KOPT-K1 (cell line): ENCODE results near the gene PIK3R1.

Source experiments
- H3K27ac ChIP-seq: fragments of 200-600 bp; sonication (generic); 2 replicates; pipeline ENCODE4 v1.5.1; 2016; ENCODE audit warnings: antibody characterized with exemption, mild to moderate bottlenecking, low read depth, low read length; ENCODE audit not compliant: poor library complexity, severe bottlenecking
- H3K36me3 ChIP-seq: fragments of 200-600 bp; sonication (generic); 2 replicates; pipeline ENCODE4 v1.5.1; 2017; ENCODE audit warnings: antibody characterized with exemption, mild to moderate bottlenecking, low read length, moderate library complexity; ENCODE audit not compliant: insufficient read depth
- H3K9me3 ChIP-seq: fragments of 200-600 bp; sonication (generic); 2 replicates; pipeline ENCODE4 v1.5.1; 2017; ENCODE audit warnings: antibody characterized with exemption, low read length, mild to moderate bottlenecking; ENCODE audit not compliant: insufficient read depth, poor library complexity, severe bottlenecking

The PIK3R1 gene

DNA sequence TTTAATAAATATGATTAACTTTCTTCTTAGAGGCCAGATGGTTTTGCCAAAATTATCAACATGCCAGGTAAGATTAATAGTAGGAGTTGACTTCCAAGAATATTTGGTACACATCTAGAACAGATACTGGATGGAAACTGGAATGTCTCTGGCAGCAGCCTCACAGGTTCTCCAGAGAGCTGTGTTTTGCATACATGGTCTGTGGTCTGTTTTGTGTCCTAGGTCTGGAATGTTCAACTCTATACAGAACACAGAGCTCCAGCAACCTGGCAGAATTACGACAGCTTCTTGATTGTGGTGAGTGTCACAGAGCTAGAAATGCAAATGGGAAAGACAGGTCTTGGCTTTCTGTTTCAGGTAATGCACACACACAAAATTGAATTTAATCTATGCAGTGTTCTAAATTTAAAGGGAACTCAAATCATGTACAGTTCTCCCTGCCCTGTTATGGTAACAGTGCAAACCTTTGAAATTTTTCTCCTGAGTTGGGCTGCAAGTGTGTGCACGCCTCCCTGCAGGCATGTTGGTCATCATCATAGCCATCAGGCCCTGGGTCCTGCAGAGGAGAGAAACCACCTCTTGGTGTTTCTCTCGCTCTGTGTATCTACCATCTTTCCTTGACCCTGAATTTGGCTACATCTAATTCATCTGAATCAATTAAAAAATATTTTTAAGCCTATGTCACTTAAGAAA lies 58.3 kb downstream of the PIK3R1 start:
- no peaks in the 10 kb centered on the region for H3K9me3 ChIP-seq
- H3K36me3 ChIP-seq, result peaks cover 46% of the 10 kb centered on the region
- no peak overlapping the region for H3K27ac ChIP-seq

- peak overlapping the region; percentile 34 for H3K27ac ChIP-seq
- H3K9me3 ChIP-seq, result no peaks in the 10 kb centered on the region
- peaks cover 48% of the 10 kb centered on the region for H3K36me3 ChIP-seq
These were observed 59.5 kb downstream of the PIK3R1 start for GRCh38 chr5:68274847-68275651.

DNA sequence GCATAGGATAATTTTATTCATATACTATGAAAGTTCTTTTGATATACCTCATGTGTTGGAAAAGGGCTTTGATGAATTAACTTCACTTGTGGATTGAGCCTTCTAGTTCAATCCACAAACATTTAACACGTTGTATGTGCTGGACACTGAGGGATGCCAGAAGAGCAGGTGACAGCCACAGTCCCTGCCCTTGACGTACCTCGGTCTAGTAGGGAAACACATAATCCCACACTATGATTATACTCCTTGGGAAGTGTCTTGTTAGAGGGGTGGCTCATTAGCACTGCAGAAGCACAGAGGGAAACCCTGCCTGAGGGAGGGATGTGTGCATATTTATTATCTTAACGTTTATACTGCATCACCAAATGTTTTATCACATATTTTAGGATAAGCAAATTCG lies 61.2 kb downstream of the PIK3R1 start:
- Histone ChIP-seq H3K9me3 (no peaks in the 10 kb centered on the region), H3K36me3 (peaks cover 57% of the 10 kb centered on the region), H3K27ac (no peak overlapping the region)

DNA sequence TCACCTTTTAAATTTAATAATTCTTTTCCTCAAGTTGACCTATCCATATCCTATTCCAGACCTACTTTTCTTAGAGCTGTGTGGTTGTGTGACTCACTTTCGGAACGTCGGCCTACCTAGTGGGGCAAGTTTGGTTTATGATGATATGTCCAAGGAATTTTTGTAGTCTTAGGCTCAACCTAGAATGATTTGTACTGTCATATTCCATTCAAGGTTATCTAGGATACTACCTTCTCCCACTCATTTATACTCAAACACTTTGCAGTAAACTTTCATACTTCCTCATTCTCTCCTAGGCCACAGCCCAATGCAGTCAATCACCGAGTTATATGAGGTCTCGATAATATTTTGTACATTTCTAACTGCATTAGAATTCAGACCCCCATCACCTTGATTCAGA lies 61.9 kb downstream of the PIK3R1 start:
- no peaks in the 10 kb centered on the region for H3K9me3 ChIP-seq
- H3K27ac ChIP-seq, result peak overlapping the region; percentile 91
- H3K36me3 ChIP-seq, result peaks cover 64% of the 10 kb centered on the region

- Histone ChIP-seq H3K9me3 (no peaks in the 10 kb centered on the region), H3K27ac (peak overlapping the region; percentile 91), H3K36me3 (peaks cover 78% of the 10 kb centered on the region)
These were observed 64.4 kb downstream of the PIK3R1 start for GRCh38 chr5:68279984-68280383.

GRCh38 chr5:68282001-68282400 lies 66.4 kb downstream of the PIK3R1 start:
- Histone ChIP-seq H3K9me3 (no peaks in the 10 kb centered on the region), H3K36me3 (peaks cover 74% of the 10 kb centered on the region), H3K27ac (peak overlapping the region; percentile 91)

- Histone ChIP-seq H3K9me3 (no peaks in the 10 kb centered on the region), H3K36me3 (peaks cover 58% of the 10 kb centered on the region), H3K27ac (peak overlapping the region; percentile 91)
These were observed 68.2 kb downstream of the PIK3R1 start for GRCh38 chr5:68283766-68284165.

DNA sequence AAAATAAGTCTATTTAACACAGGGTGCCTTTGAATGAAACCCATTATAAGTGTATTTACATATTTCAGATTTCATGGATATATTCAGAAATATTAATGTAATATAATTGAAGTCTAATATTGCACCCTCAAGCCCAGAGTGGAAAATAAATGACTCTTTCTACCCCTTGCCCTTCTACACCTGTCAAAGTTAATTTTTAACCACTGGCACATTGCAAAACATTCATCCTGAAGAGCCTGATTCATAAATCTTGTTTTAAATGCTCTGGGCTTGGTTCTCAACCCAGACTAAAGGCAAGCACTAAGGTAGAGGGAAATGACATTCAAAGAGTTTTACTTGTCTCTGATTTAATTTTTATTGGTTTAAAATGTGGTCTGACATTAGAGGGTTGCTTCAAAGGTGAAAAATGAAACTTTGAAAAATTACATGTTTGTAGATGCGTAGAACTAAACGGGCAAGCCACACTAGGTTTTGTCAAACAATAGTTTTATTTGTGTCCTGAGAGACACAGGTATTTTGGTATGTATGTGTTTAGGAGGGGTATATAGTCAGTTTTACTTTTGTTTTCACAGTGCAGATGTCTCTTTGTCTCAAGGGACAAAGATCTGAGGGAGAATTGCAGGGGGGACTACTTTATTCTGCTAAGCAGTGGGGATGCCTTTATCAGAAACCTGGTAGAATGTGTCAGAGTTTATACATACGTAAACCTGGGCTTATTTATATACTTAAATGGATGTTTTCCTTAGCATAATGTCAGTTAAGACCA lies 69.7 kb downstream of the PIK3R1 start:
- Histone ChIP-seq H3K36me3 (peaks cover 60% of the 10 kb centered on the region), H3K9me3 (no peaks in the 10 kb centered on the region), H3K27ac (peak overlapping the region; percentile 91)

DNA sequence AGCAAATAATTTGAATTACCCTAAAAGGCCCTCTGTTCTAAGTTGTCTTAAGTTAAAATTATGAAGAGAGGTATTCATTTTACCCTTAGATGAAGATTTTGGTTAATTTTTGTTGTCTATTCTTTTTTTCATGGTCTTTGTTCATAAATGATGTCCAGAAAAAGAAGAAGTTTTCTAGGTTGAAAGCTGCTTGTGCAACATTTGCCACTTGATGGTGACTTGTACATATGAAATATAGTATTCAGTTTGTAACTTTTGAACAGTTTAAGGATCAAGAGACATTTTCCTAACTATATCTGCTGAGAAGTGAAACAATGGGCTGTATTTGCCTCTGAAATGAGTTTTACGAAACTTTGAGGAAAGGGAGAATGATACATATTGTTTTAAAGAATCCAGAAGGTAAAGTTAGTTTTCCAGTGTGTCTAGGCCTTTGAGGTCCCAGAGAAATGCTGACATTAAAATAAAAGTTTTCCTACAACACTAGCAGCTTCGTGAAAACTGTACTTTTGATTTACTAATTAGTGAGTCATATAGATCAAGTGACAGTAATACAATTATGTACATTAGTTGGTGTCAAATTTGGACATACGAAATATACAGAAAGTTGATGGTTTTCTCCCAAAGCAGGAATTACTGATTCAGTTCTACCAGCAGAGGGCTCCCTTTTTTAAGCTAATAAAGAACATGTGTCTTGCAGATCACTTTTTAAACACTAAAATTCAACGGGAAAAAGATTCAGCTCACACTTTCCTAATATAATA lies 70.5 kb downstream of the PIK3R1 start:
- Histone ChIP-seq H3K27ac (peak overlapping the region; percentile 91), H3K36me3 (peaks cover 62% of the 10 kb centered on the region)

DNA sequence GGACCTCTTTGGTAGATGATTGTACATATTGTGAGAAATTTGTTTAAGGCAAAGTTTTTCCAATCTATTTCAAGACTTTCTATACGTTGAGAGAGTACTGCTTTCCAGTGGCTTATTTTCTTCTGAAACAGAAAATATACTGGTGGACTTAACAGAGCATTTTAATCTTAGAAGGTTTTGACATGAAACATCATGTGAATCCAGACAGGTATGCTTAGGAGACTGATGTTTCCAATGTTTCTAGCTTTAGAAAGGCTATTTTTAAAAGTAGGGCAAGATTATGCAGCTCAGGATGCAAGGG lies 71.0 kb downstream of the PIK3R1 start:
- Histone ChIP-seq H3K9me3 (no peaks in the 10 kb centered on the region), H3K36me3 (peaks cover 64% of the 10 kb centered on the region), H3K27ac (peak overlapping the region; percentile 91)

More for the DNA sequence above, 70.5 kb downstream of the PIK3R1 start:
- H3K9me3 ChIP-seq, result no peaks in the 10 kb centered on the region

DNA sequence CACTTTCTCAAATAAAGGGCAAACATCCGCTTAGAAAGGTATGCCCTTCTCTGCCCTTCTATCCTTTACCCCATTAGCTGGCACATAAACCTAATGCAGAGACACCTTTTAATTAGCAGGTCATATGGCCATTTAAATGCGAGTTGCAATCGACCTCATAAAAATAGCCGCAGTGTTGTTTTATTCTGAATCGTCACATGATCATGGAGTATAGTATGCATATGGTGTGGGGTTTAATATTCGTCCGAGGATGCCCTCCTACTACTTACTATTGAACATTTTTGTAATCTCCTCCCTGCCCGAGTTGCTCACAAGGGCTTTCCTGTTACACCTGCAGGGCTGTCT lies 72.0 kb downstream of the PIK3R1 start:
- no peaks in the 10 kb centered on the region for H3K9me3 ChIP-seq
- peaks cover 64% of the 10 kb centered on the region for H3K36me3 ChIP-seq
- H3K27ac ChIP-seq, result peak overlapping the region; percentile 91

GRCh38 chr5:68287976-68288706 lies 72.6 kb downstream of the PIK3R1 start:
- H3K9me3 ChIP-seq, result no peaks in the 10 kb centered on the region
- H3K36me3 ChIP-seq, result peaks cover 64% of the 10 kb centered on the region
- H3K27ac ChIP-seq, result peak overlapping the region; percentile 91

DNA sequence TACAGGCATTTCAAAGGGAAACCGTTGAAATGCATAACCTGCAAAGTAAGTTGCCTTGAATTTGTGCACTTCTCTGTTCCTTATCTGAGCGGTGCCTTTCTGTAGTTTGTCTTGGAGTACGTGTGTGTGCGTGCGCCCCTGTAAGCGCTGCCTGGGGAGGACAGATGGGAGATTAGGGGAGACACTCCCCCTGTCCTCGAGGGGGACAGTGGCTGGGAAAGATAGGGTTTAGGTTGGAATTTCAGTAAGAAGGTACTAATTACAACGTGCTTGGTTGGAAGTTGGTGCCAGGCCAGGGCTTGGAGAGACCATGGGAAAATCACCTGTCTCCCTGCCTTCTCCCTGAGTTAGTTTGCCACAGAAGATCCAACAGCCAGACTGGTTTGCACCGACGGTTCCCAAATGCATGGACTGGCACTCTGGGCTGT lies 73.2 kb downstream of the PIK3R1 start:
- H3K36me3 ChIP-seq, result peaks cover 64% of the 10 kb centered on the region
- peak overlapping the region; percentile 91 for H3K27ac ChIP-seq

GRCh38 chr5:68289498-68289897 lies 73.9 kb downstream of the PIK3R1 start:
- H3K27ac ChIP-seq, result peak overlapping the region; percentile 91
- no peaks in the 10 kb centered on the region for H3K9me3 ChIP-seq
- peaks cover 64% of the 10 kb centered on the region for H3K36me3 ChIP-seq

More for the DNA sequence above, 73.2 kb downstream of the PIK3R1 start:
- no peaks in the 10 kb centered on the region for H3K9me3 ChIP-seq
